ENCODE results near the gene SLCO6A1. TPM values are rescaled to one million over a fixed set of nuclear protein-coding genes. Genes with fewer than 3 reads are reported as not detected.
"Not testable (repeated sequence)": the region's sequence is repeated elsewhere in the genome, so short reads cannot be mapped to it uniquely, and the experiment has no call there.

The SLCO6A1 gene
- total and polyA plus RNA-seq, 3 donors from 2014 or later = 20.4 to 78.0 (median 30.1) TPM

GRCh38 chr5:102523541-102524175 is 24.9 kb upstream of the SLCO6A1 start:
- H3K4me3 ChIP-seq = no peak overlapping the region
- no peak for DNase-seq
- no peaks in the 10 kb centered on the region for H3K27me3 ChIP-seq
- H3K9me3 ChIP-seq = no peaks in the 10 kb centered on the region
- no peak overlapping the region for H3K27ac ChIP-seq
- intact Hi-C loops (cut with DNase I; ENCODE audit: low total_unique reads) = no loop called here
- H3K4me1 ChIP-seq = no peaks in the 10 kb centered on the region
- no peak for TF ChIP-seq POLR2A (IDR thresholded peaks at IDR 0.05)
- TF ChIP-seq CTCF (IDR thresholded peaks at IDR 0.05) = no peak
- 81 to 83% methylated on average over 3 of the region's 3 CpGs for WGBS, 2 donors
- H3K36me3 ChIP-seq (ENCODE audit: low read depth, missing control alignments) = no peaks in the 10 kb centered on the region

- Histone ChIP-seq H3K27ac (no peak overlapping the region), H3K27me3 (no peaks in the 10 kb centered on the region), H3K4me3 (no peak overlapping the region), H3K9me3 (no peaks in the 10 kb centered on the region), H3K36me3 (ENCODE audit: low read depth, missing control alignments) (no peaks in the 10 kb centered on the region), H3K4me1 (no peaks in the 10 kb centered on the region)
- 48 to 60% methylated on average over 4 of the region's 4 CpGs for WGBS, 2 donors
- no peak for TF ChIP-seq CTCF (IDR thresholded peaks at IDR 0.05)
- TF ChIP-seq POLR2A (IDR thresholded peaks at IDR 0.05) = no peak
- DNase-seq = no peak
- intact Hi-C loops (cut with DNase I; ENCODE audit: low total_unique reads) = no loop called here
These were observed 12.9 kb upstream of the SLCO6A1 start for GRCh38 chr5:102511666-102512065.

GRCh38 chr5:102491261-102491914 is 7.4 kb downstream of the SLCO6A1 start:
- 76 to 84% methylated on average over 11 to 35 of the region's 35 CpGs for WGBS, 2 donors
- intact Hi-C loops (cut with DNase I; ENCODE audit: low total_unique reads) = not testable (repeated sequence)

GRCh38 chr5:102483736-102484135 is 15.1 kb downstream of the SLCO6A1 start:
- H3K27ac ChIP-seq = no peak overlapping the region
- no peaks in the 10 kb centered on the region for H3K36me3 ChIP-seq (ENCODE audit: low read depth, missing control alignments)
- no peaks in the 10 kb centered on the region for H3K9me3 ChIP-seq
- no peak for TF ChIP-seq POLR2A (IDR thresholded peaks at IDR 0.05)
- TF ChIP-seq CTCF (IDR thresholded peaks at IDR 0.05) = no peak
- no peak for DNase-seq
- WGBS, 2 donors = 65 to 72% methylated on average over 2 of the region's 2 CpGs
- no peaks in the 10 kb centered on the region for H3K27me3 ChIP-seq
- no peak overlapping the region for H3K4me3 ChIP-seq
- intact Hi-C loops (cut with DNase I; ENCODE audit: low total_unique reads) = no loop called here
- no peaks in the 10 kb centered on the region for H3K4me1 ChIP-seq

More at GRCh38 chr5:102491261-102491914, 7.4 kb downstream of the SLCO6A1 start:
- H3K9me3 ChIP-seq; H3K4me3 ChIP-seq; H3K36me3 ChIP-seq (ENCODE audit: low read depth, missing control alignments); H3K27ac ChIP-seq; DNase-seq; H3K27me3 ChIP-seq; H3K4me1 ChIP-seq: not testable (repeated sequence)

GRCh38 chr5:102481054-102481715 is 17.6 kb downstream of the SLCO6A1 start:
- Histone ChIP-seq H3K36me3 (ENCODE audit: low read depth, missing control alignments) (no peaks in the 10 kb centered on the region), H3K4me3 (no peak overlapping the region), H3K27ac (no peak overlapping the region), H3K27me3 (no peaks in the 10 kb centered on the region), H3K9me3 (no peaks in the 10 kb centered on the region), H3K4me1 (no peaks in the 10 kb centered on the region)
- no peak for DNase-seq
- TF ChIP-seq POLR2A (IDR thresholded peaks at IDR 0.05) (no peak), CTCF (IDR thresholded peaks at IDR 0.05) (no peak)
- WGBS, 2 donors = 56 to 64% methylated on average over 1 of the region's 1 CpG
- intact Hi-C loops (cut with DNase I; ENCODE audit: low total_unique reads) = no loop called here

Measured in testis (tissue), 3 donors.